Left ventricle myocardium inferior (tissue), 1 donor: Measurements from ENCODE around the gene ARR3. TPM values are rescaled to one million over a fixed set of nuclear protein-coding genes. Genes with fewer than 3 reads are reported as not detected.
"Not testable (repeated sequence)": the region's sequence is repeated elsewhere in the genome, so short reads cannot be mapped to it uniquely, and the experiment has no call there.

Experiments
- DNase-seq: peaks from one replicate; pipeline ENCODE4 v3.0.0-alpha.2; 2020
- H3K27ac ChIP-seq: fragments of 200-600 bp; replicated peaks from 2 replicates; pipeline ENCODE4 v1.8.0; 2021
- H3K27me3 ChIP-seq: fragments of 200-600 bp; 2 replicates; pipeline ENCODE4 v1.8.0; 2021; ENCODE audit warnings: low read depth
- H3K36me3 ChIP-seq: fragments of 200-600 bp; 2 replicates; pipeline ENCODE4 v1.8.0; 2021
- H3K4me1 ChIP-seq: fragments of 200-600 bp; 2 replicates; pipeline ENCODE4 v1.8.0; 2021
- H3K4me3 ChIP-seq: fragments of 200-600 bp; 2 replicates; pipeline ENCODE4 v1.8.0; 2021; ENCODE audit warnings: mild to moderate bottlenecking, moderate library complexity
- H3K9me3 ChIP-seq: fragments of 200-600 bp; replicated peaks from 2 replicates; pipeline ENCODE4 v1.8.0; 2021
- intact Hi-C: fragments of 100-400 bp; cut with micrococcal nuclease; formaldehyde crosslinking; loops from one replicate; pipeline ENCODE4 v1.11.0; 2022
- total RNA-seq: library from RNA; stranded (reverse); fragmentation: NEBNext Ultra II Directional; extraction: Animal tissue kit (Norgen Biotek cat#: 25700); gene quantifications from one replicate; pipeline ENCODE4 v1.2.1, GENCODE V29; 2021
- TF ChIP-seq, protein P1 (sequence below): fragments of 200-600 bp; IDR thresholded peaks from 2 replicates; pipeline ENCODE4 v1.8.0; 2021; ENCODE audit warnings: antibody characterized with exemption, mild to moderate bottlenecking, borderline replicate concordance
- donor health status: DM: no; HTN: yes; CAD: no; lungs with severe emphysema.

The ARR3 gene
- total RNA-seq, 1 donor from 2014 or later = not detected

DNA sequence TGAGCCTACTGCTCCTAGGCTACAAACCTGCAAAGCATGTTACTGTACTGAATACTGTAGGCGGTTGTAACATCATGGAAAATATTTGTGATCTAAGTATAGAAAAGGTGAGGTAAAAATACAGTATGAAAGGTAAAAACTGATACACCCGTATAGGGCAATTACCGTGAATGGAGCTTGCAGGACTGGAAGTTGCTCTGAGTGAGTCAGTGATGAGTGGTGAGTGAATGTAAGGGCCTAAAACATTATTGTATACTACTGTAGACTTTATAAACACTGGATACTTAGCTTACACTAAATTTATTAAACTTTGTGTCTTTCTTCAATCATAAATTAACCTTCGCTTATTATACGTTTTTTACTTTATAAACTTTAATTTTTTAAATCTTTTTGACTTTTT is 25.5 kb downstream of the ARR3 start:
- TF ChIP-seq, protein P1, sequence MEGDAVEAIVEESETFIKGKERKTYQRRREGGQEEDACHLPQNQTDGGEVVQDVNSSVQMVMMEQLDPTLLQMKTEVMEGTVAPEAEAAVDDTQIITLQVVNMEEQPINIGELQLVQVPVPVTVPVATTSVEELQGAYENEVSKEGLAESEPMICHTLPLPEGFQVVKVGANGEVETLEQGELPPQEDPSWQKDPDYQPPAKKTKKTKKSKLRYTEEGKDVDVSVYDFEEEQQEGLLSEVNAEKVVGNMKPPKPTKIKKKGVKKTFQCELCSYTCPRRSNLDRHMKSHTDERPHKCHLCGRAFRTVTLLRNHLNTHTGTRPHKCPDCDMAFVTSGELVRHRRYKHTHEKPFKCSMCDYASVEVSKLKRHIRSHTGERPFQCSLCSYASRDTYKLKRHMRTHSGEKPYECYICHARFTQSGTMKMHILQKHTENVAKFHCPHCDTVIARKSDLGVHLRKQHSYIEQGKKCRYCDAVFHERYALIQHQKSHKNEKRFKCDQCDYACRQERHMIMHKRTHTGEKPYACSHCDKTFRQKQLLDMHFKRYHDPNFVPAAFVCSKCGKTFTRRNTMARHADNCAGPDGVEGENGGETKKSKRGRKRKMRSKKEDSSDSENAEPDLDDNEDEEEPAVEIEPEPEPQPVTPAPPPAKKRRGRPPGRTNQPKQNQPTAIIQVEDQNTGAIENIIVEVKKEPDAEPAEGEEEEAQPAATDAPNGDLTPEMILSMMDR = no peak
- H3K4me3 ChIP-seq = no peak overlapping the region
- DNase-seq = no peak
- H3K27me3 ChIP-seq = no peaks in the 10 kb centered on the region
- H3K36me3 ChIP-seq = no peaks in the 10 kb centered on the region
- no peaks in the 10 kb centered on the region for H3K9me3 ChIP-seq
- intact Hi-C loops = no loop called here
- H3K4me1 ChIP-seq = peaks cover 11% of the 10 kb centered on the region
- no peak overlapping the region for H3K27ac ChIP-seq

DNA sequence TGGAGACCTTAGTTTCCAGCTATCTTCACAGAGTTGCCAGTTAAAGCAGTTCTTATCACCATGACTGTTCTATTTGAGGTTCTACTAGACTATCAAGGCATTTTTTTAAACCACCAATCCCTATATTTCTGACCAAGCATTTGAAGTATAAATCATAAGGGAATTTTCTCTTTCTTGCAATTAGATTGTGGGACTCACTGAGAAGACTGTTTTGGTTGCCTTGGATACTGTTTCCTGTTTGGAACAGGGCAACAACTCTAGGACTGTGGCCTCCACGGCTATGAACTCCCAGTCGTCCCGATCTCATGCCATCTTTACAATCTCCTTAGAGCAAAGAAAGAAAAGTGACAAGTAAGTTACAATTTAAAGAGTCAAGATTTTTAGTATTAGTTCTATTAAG is 33.6 kb downstream of the ARR3 start:
- no peak for DNase-seq
- H3K4me1 ChIP-seq = no peaks in the 10 kb centered on the region
- H3K36me3 ChIP-seq = no peaks in the 10 kb centered on the region
- no peaks in the 10 kb centered on the region for H3K27me3 ChIP-seq
- no peak overlapping the region for H3K4me3 ChIP-seq
- TF ChIP-seq, protein P1 = no peak
- H3K27ac ChIP-seq = no peak overlapping the region
- intact Hi-C loops = no loop called here
- H3K9me3 ChIP-seq = no peaks in the 10 kb centered on the region

DNA sequence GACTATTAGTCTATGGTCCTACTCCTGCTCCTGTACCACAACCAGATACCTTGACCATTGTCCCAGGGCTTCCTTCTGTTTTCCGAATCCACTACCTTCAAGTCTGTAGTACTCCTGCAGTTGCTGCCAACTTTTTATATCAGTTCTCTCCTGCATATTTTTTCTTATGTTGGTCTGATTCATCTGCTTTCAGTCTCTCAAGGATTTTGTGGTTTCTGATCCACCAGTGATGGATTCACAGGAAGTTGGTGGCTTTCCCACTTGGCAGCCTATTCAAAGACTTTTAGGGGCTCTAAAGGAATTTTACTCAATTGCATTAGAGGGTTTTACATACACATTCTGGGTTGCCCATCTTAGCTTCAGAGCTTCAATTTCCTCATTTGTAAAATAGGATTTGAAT is 45.4 kb downstream of the ARR3 start:
- H3K4me3 ChIP-seq = no peak overlapping the region
- H3K27ac ChIP-seq = no peak overlapping the region
- H3K9me3 ChIP-seq = no peaks in the 10 kb centered on the region
- no peak for DNase-seq
- H3K4me1 ChIP-seq = no peaks in the 10 kb centered on the region
- intact Hi-C loops = no loop called here
- no peaks in the 10 kb centered on the region for H3K36me3 ChIP-seq
- TF ChIP-seq, protein P1 = no peak
- H3K27me3 ChIP-seq = no peaks in the 10 kb centered on the region

DNA sequence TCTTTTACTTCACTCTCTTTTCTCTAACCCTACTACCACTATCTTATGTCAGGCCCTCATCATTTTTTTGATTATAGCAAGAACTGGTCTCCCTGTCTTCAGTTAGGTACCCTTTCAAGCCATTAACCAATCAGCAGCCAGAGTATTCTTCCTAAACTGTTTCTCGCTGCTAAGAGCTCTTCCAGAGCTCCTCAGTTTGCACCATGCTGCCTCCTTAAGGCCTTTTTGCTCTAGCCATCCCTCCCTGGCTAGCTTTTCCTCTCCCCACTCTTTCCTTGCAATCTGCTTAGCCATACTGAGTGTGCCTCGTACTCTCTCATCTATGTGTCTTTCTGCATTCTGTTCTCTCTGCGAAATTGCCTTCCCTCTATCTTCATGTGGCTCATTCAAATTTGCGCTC is 54.6 kb downstream of the ARR3 start:
- H3K9me3 ChIP-seq = no peaks in the 10 kb centered on the region
- no peak overlapping the region for H3K27ac ChIP-seq
- TF ChIP-seq, protein P1 = no peak
- H3K36me3 ChIP-seq = no peaks in the 10 kb centered on the region
- intact Hi-C loops = no loop called here
- DNase-seq = no peak
- H3K4me3 ChIP-seq = no peak overlapping the region
- no peaks in the 10 kb centered on the region for H3K27me3 ChIP-seq
- no peaks in the 10 kb centered on the region for H3K4me1 ChIP-seq

DNA sequence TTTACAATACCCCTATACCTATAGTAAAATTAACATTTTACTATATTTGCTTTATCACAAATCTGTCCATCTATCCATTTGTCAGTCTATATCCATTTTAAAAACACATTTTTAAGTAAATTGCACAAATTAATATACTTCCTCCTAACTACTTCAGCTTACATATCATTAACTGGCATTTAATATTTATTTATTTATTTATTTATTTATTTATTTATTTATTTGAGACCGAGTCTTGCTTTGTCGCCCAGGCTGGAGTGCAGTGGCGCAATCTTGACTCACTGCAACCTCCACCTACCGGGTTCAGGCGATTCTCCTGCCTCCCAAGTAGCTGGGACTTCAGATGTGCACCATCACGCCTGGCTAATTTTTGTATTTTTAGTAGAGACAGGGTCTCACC is 55.5 kb downstream of the ARR3 start:
- intact Hi-C loops, H3K27me3 ChIP-seq, DNase-seq, H3K36me3 ChIP-seq, H3K9me3 ChIP-seq, H3K27ac ChIP-seq, H3K4me1 ChIP-seq, H3K4me3 ChIP-seq: not testable (repeated sequence)

DNA sequence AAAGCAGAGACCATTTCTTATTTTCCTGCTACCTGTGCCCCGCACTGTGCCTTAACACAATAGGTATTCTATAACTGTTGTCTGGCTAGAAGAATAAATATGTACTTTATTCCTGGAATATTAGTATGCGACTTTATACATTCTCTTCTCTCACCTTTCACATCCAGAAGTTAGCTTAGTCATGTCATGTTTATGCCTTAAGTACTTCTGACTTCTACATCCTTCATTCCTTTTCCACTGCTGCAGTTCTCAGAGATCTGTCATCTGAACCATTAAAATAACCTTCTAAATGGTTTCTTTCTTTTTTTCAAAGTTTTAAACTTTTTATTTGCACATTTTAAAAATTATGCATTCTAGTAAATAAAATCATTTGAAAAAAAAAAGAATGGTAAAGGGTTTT is 56.2 kb downstream of the ARR3 start:
- H3K27me3 ChIP-seq = no peaks in the 10 kb centered on the region
- TF ChIP-seq, protein P1 = no peak
- H3K4me1 ChIP-seq = no peaks in the 10 kb centered on the region
- H3K4me3 ChIP-seq = no peak overlapping the region
- intact Hi-C loops = no loop called here
- no peaks in the 10 kb centered on the region for H3K36me3 ChIP-seq
- H3K27ac ChIP-seq = no peak overlapping the region
- DNase-seq = no peak
- no peaks in the 10 kb centered on the region for H3K9me3 ChIP-seq
